HFFc6 (cell line): ENCODE data around the gene ZNF70. TPM values are rescaled to one million over a fixed set of nuclear protein-coding genes. Genes with fewer than 3 reads are reported as not detected.

Experiments
- DNase-seq: peaks from one replicate; pipeline ENCODE4 v3.0.0-alpha.2; 2018
- H3K27ac Mint-ChIP-seq: 2 replicates; pipeline ENCODE4 v1.8.0; 2020; ENCODE audit warnings: mild to moderate bottlenecking, mixed read lengths
- H3K27me3 Mint-ChIP-seq: 2 replicates; pipeline ENCODE4 v1.8.0; 2021; ENCODE audit warnings: mild to moderate bottlenecking, moderate library complexity, mixed read lengths; ENCODE audit not compliant: insufficient read depth
- H3K36me3 Mint-ChIP-seq: 2 replicates; pipeline ENCODE4 v1.8.0; 2021; ENCODE audit warnings: low read depth, mixed read lengths
- H3K4me1 Mint-ChIP-seq: 2 replicates; pipeline ENCODE4 v1.8.0; 2020; ENCODE audit warnings: low read depth, mixed read lengths
- H3K4me3 Mint-ChIP-seq: 2 replicates; pipeline ENCODE4 v1.8.0; 2020; ENCODE audit warnings: mild to moderate bottlenecking, moderate library complexity, mixed read lengths
- H3K9me3 Mint-ChIP-seq: 2 replicates; pipeline ENCODE4 v1.8.0; 2020; ENCODE audit warnings: mild to moderate bottlenecking, mixed read lengths
- total RNA-seq, 6 experiments: library from RNA; stranded (reverse); fragmentation: NEBNext Ultra II Directional; extraction: Animal tissue kit (Norgen Biotek cat#: 25700); gene quantifications; 2 replicates in 1 of 6; 3 replicates in 5 of 6; pipeline ENCODE4 v1.2.3, GENCODE V29; 2021
- TF ChIP-seq, protein P1 (sequence below): fragments of 200-600 bp; sonication (generic); IDR thresholded peaks from 2 replicates; pipeline ENCODE4 v1.5.0; 2021; ENCODE audit warnings: antibody characterized with exemption, mild to moderate bottlenecking

The ZNF70 gene
- total RNA-seq, 6 experiments from 2014 or later, result 6.0 to 7.0 (median 6.4) TPM

DNA sequence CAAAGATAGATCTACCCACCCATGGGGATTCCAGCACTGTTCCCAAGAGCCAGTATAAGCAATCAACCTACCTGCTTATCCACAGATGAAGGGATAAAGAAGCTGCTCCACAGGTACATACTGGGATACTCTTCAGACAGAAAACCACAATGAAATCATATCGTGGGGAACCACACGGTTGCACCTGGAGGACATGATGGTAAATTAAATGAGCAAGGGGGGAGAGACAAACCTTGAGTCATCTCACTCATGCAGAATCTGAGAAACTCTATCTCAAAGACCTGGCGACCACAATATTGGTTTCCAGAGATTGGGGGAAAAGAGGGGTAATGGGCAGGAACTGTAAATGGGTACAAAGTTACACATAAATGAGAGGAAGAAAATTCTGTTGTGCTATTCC lies 45.6 kb downstream of the ZNF70 start:
- Mint-ChIP-seq H3K9me3 (no peaks in the 10 kb centered on the region), H3K27ac (no peak overlapping the region), H3K4me1 (peaks cover 20% of the 10 kb centered on the region), H3K27me3 (no peaks in the 10 kb centered on the region), H3K36me3 (peaks cover 40% of the 10 kb centered on the region), H3K4me3 (no peak overlapping the region)
- TF ChIP-seq, protein P1, sequence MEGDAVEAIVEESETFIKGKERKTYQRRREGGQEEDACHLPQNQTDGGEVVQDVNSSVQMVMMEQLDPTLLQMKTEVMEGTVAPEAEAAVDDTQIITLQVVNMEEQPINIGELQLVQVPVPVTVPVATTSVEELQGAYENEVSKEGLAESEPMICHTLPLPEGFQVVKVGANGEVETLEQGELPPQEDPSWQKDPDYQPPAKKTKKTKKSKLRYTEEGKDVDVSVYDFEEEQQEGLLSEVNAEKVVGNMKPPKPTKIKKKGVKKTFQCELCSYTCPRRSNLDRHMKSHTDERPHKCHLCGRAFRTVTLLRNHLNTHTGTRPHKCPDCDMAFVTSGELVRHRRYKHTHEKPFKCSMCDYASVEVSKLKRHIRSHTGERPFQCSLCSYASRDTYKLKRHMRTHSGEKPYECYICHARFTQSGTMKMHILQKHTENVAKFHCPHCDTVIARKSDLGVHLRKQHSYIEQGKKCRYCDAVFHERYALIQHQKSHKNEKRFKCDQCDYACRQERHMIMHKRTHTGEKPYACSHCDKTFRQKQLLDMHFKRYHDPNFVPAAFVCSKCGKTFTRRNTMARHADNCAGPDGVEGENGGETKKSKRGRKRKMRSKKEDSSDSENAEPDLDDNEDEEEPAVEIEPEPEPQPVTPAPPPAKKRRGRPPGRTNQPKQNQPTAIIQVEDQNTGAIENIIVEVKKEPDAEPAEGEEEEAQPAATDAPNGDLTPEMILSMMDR, result no peak
- DNase-seq, result no peak

DNA sequence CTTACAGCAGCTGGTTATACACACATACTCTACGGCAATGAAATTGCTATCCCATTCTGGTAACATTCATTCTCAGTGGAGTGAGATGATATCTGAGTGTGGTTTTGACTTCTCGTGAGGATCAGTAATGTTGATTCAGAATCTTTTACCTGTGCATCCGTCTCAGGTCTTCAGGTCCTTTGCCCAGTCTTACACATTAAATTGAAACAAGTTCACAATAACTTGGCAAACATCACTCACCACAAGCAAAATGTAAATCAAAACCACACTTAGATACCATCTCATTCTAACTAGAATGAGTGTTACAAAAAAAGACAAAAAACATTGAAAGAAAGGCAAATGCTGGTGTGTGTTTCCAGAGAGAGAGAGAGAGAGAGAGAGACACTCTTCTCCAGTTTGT lies 46.1 kb downstream of the ZNF70 start:
- Mint-ChIP-seq H3K36me3 (peaks cover 40% of the 10 kb centered on the region), H3K27me3 (no peaks in the 10 kb centered on the region), H3K27ac (no peak overlapping the region), H3K4me1 (peaks cover 18% of the 10 kb centered on the region), H3K4me3 (no peak overlapping the region), H3K9me3 (no peaks in the 10 kb centered on the region)
- no peak for DNase-seq
- TF ChIP-seq, protein P1, result no peak

DNA sequence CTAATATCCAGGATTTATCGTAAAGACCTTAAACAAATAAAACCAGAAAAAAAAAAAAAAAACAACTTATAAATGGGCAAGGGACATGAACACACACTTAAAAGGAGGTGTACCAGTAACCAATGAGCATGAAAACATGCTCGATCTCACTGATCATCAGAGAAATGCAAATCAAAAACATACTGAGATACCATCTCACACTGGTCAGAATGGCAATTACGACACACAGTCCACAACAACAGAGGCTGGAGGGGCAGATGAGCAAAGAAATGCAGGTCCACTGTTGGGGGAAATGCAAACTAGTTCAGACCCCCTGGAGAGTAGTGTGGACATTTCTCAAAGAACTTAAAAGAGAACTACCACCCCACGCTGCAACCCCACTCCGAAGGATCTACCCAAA lies 46.9 kb downstream of the ZNF70 start:
- TF ChIP-seq, protein P1, result no peak
- Mint-ChIP-seq H3K9me3 (no peaks in the 10 kb centered on the region), H3K4me3 (no peak overlapping the region), H3K27me3 (no peaks in the 10 kb centered on the region), H3K36me3 (peaks cover 40% of the 10 kb centered on the region), H3K4me1 (peaks cover 11% of the 10 kb centered on the region), H3K27ac (no peak overlapping the region)
- DNase-seq, result no peak

DNA sequence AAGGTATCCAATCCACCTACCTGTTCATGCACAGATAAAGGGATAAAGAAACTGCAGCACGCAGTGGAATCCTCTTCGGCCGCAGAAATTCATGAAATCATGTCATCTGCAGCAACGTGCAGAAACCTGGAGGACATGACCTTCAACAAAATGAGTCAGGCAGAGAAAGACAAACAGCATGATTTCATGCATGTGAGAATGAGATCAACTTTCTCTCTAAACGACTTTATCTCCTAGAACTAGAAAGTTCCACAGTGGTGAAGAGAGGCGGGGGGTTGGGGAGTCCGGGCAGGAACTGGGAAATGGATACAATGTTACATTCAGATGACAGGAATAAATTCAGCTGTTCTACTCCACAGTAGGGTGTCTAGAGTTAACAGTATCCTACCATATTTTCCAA lies 50.2 kb downstream of the ZNF70 start:
- no peak overlapping the region for H3K4me3 Mint-ChIP-seq
- no peaks in the 10 kb centered on the region for H3K27me3 Mint-ChIP-seq
- H3K27ac Mint-ChIP-seq, result no peak overlapping the region
- H3K36me3 Mint-ChIP-seq, result peaks cover 18% of the 10 kb centered on the region
- peaks cover 7% of the 10 kb centered on the region for H3K4me1 Mint-ChIP-seq
- no peak for DNase-seq
- TF ChIP-seq, protein P1, result no peak
- no peaks in the 10 kb centered on the region for H3K9me3 Mint-ChIP-seq

DNA sequence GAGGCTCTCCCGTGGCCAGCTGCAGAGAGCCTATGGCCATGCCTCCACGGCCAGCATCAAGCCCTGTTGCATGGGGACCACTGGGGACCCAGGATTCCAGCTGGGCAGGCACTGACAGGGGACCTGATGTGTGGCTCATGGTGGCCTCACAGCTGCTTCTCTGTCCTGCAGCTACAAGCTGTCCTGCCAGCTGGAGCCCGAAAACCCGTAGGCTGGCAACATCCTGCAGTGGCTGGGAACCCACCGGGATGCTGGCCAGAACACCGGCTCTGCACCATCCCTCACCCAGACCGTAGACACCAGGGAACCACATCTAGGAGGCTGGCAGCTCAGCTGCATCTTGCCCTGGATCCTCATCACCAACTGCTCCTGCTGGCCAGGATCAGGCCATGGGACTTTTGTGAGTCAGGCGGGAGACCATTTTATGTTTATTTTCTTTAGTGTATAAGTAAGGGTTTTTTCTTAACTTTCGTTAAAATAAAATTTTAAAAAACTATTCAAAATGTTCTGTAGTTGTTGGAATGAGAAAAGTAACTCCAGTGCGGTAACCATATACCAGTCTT lies 52.2 kb downstream of the ZNF70 start:
- no peak overlapping the region for H3K4me3 Mint-ChIP-seq
- no peak overlapping the region for H3K27ac Mint-ChIP-seq

More for the DNA sequence above, 52.2 kb downstream of the ZNF70 start:
- Mint-ChIP-seq H3K4me1 (peaks cover 7% of the 10 kb centered on the region), H3K36me3 (peaks cover 14% of the 10 kb centered on the region; the same call in 1 of the 2 replicates), H3K9me3 (no peaks in the 10 kb centered on the region), H3K27me3 (no peaks in the 10 kb centered on the region)
- TF ChIP-seq, protein P1, result no peak
- DNase-seq, result no peak
